ENCODE data around the gene ANKDD1A. TPM values are rescaled to one million over a fixed set of nuclear protein-coding genes. Genes with fewer than 3 reads are reported as not detected.

The ANKDD1A gene
- polyA plus RNA-seq, 1 donor from 2014 or later, result 7.0 TPM

GRCh38 chr15:64950888-64951287 lies 39.2 kb downstream of the ANKDD1A start:
- no peaks in the 10 kb centered on the region for H4K20me1 ChIP-seq (ENCODE audit: insufficient read depth)
- TF ChIP-seq EP300 (conservative IDR thresholded peaks at IDR 0.05; ENCODE audit: poor library complexity, severe bottlenecking) (no peak), RAD21 (conservative IDR thresholded peaks at IDR 0.05) (no peak), POLR2AphosphoS5 (IDR thresholded peaks at IDR 0.05) (no peak), SMC3 (conservative IDR thresholded peaks at IDR 0.05; ENCODE audit: poor library complexity) (no peak), TAF1 (IDR thresholded peaks at IDR 0.05; ENCODE audit: low read depth) (no peak), MXI1 (conservative IDR thresholded peaks at IDR 0.05; ENCODE audit: poor library complexity, severe bottlenecking) (no peak), EZH2 (IDR thresholded peaks at IDR 0.05; ENCODE audit: borderline replicate concordance, insufficient read depth, low read length, poor library complexity, severe bottlenecking) (no peak)
- TF ChIP-seq, protein P1, sequence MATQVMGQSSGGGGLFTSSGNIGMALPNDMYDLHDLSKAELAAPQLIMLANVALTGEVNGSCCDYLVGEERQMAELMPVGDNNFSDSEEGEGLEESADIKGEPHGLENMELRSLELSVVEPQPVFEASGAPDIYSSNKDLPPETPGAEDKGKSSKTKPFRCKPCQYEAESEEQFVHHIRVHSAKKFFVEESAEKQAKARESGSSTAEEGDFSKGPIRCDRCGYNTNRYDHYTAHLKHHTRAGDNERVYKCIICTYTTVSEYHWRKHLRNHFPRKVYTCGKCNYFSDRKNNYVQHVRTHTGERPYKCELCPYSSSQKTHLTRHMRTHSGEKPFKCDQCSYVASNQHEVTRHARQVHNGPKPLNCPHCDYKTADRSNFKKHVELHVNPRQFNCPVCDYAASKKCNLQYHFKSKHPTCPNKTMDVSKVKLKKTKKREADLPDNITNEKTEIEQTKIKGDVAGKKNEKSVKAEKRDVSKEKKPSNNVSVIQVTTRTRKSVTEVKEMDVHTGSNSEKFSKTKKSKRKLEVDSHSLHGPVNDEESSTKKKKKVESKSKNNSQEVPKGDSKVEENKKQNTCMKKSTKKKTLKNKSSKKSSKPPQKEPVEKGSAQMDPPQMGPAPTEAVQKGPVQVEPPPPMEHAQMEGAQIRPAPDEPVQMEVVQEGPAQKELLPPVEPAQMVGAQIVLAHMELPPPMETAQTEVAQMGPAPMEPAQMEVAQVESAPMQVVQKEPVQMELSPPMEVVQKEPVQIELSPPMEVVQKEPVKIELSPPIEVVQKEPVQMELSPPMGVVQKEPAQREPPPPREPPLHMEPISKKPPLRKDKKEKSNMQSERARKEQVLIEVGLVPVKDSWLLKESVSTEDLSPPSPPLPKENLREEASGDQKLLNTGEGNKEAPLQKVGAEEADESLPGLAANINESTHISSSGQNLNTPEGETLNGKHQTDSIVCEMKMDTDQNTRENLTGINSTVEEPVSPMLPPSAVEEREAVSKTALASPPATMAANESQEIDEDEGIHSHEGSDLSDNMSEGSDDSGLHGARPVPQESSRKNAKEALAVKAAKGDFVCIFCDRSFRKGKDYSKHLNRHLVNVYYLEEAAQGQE (IDR thresholded peaks at IDR 0.05; ENCODE audit: borderline replicate concordance), result no peak
- TF ChIP-seq, protein P2, sequence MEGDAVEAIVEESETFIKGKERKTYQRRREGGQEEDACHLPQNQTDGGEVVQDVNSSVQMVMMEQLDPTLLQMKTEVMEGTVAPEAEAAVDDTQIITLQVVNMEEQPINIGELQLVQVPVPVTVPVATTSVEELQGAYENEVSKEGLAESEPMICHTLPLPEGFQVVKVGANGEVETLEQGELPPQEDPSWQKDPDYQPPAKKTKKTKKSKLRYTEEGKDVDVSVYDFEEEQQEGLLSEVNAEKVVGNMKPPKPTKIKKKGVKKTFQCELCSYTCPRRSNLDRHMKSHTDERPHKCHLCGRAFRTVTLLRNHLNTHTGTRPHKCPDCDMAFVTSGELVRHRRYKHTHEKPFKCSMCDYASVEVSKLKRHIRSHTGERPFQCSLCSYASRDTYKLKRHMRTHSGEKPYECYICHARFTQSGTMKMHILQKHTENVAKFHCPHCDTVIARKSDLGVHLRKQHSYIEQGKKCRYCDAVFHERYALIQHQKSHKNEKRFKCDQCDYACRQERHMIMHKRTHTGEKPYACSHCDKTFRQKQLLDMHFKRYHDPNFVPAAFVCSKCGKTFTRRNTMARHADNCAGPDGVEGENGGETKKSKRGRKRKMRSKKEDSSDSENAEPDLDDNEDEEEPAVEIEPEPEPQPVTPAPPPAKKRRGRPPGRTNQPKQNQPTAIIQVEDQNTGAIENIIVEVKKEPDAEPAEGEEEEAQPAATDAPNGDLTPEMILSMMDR (IDR thresholded peaks at IDR 0.05; ENCODE audit: poor library complexity, severe bottlenecking), result no peak

DNA sequence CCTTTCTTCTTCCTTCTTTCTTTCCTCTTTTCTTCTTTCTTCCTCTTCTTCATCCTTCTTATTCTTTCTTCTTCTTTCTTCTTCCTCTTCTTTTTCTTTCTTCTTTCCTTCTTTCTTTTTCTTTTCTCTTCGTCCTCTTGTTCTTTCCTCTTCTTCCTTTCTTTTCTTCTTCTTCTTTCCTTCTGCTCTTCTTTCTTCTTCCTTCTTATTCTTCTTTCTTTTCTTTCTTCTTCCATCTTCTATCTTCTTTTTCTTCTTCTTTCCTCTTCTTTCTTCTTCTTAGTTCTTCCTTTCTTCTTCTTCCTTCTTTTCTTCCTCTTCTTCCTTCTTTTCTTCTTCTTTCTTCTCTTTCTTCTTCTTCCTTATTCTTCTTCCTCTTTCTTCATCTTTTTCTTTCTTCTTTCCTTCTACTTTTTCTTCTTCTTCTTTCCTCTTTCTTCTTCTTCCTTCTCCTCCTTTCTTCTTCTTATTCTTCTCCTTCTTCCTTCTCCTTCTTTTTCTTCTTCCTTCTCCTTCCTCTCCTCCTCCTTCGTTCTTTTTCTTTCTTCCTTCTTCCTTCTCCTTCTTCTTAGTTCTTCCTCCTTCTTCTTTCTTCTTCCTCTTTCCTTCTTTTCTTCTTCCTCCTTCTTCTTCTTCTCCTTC lies 40.2 kb downstream of the ANKDD1A start:
- Histone ChIP-seq H3K27me3 (ENCODE audit: insufficient read depth, low read depth, low read length) (no peaks in the 10 kb centered on the region), H3K79me2 (replicated peaks; ENCODE audit: insufficient read depth, low read length) (no peaks in the 10 kb centered on the region), H3F3A (ENCODE audit: insufficient read depth, low read length, poor library complexity, severe bottlenecking) (no peaks in the 10 kb centered on the region), H3K9ac (ENCODE audit: low read length) (no peak overlapping the region), H2AFZ (ENCODE audit: low read depth, low read length) (no peak overlapping the region), H3K4me2 (ENCODE audit: low read length) (no peak overlapping the region), H3K36me3 (ENCODE audit: insufficient read depth, low read length) (no peaks in the 10 kb centered on the region), H3K9me3 (ENCODE audit: low read length) (no peaks in the 10 kb centered on the region), H3K27ac (ENCODE audit: low read length) (no peak overlapping the region), H4K20me1 (ENCODE audit: insufficient read depth) (no peaks in the 10 kb centered on the region), H3K4me3 (ENCODE audit: low read length) (no peak overlapping the region), H3K9me2 (ENCODE audit: insufficient read depth, low read length) (no peaks in the 10 kb centered on the region)
- TF ChIP-seq EZH2 (IDR thresholded peaks at IDR 0.05; ENCODE audit: borderline replicate concordance, insufficient read depth, low read length, poor library complexity, severe bottlenecking) (no peak), EP300 (conservative IDR thresholded peaks at IDR 0.05; ENCODE audit: poor library complexity, severe bottlenecking) (no peak), TAF1 (IDR thresholded peaks at IDR 0.05; ENCODE audit: low read depth) (no peak), MXI1 (conservative IDR thresholded peaks at IDR 0.05; ENCODE audit: poor library complexity, severe bottlenecking) (no peak)
- TF ChIP-seq, protein P2 (IDR thresholded peaks at IDR 0.05; ENCODE audit: poor library complexity, severe bottlenecking), result no peak
- TF ChIP-seq, protein P1 (IDR thresholded peaks at IDR 0.05; ENCODE audit: borderline replicate concordance), result no peak

More at GRCh38 chr15:64950888-64951287, 39.2 kb downstream of the ANKDD1A start:
- Histone ChIP-seq H2AFZ (ENCODE audit: low read depth, low read length) (no peak overlapping the region), H3K9me2 (ENCODE audit: insufficient read depth, low read length) (no peaks in the 10 kb centered on the region), H3F3A (ENCODE audit: insufficient read depth, low read length, poor library complexity, severe bottlenecking) (no peaks in the 10 kb centered on the region), H3K27me3 (ENCODE audit: insufficient read depth, low read depth, low read length) (no peaks in the 10 kb centered on the region), H3K36me3 (ENCODE audit: insufficient read depth, low read length) (no peaks in the 10 kb centered on the region), H3K4me3 (ENCODE audit: low read length) (no peak overlapping the region), H3K9me3 (ENCODE audit: low read length) (no peaks in the 10 kb centered on the region), H3K9ac (ENCODE audit: low read length) (no peak overlapping the region), H3K27ac (ENCODE audit: low read length) (no peak overlapping the region), H3K4me2 (ENCODE audit: low read length) (no peak overlapping the region), H3K79me2 (replicated peaks; ENCODE audit: insufficient read depth, low read length) (no peaks in the 10 kb centered on the region)

All from neural cell (in vitro differentiated cells).